Measurements from ENCODE around the gene PDZD4. TPM values are rescaled to one million over a fixed set of nuclear protein-coding genes. Genes with fewer than 3 reads are reported as not detected.

PDZD4 gene
- total and polyA plus RNA-seq, 9 of the 15 experiments (the other 6 are each of a cell fraction or from before 2014, with no cell fraction given), result 0.05 to 0.38 (median 0.07) TPM; not detected in 5

GRCh38 chrX:153799326-153799725 lies 31.0 kb downstream of the PDZD4 start:
- ChIA-PET CTCF (ENCODE audit: low intra/inter-chr PET ratio) (no interaction called here), POLR2A (interaction anchor here (0.8 kb wide), 1 partner anchor 9 kb away, joined by 4 read pairs; no protein-coding TSS in a partner anchor)
- in situ Hi-C loops (cut with MboI) (no loop called here), intact Hi-C loops (cut with micrococcal nuclease) (no loop called here)
- Histone ChIP-seq H3K4me2 (ENCODE audit: insufficient read depth, low read length) (no peak overlapping the region), H3K9me3 (replicated peaks; ENCODE audit: control insufficient read depth, insufficient read depth, low read depth, low read length) (no peaks in the 10 kb centered on the region), H2AFZ (ENCODE audit: low read depth, low read length) (no peak overlapping the region), H3K9ac (ENCODE audit: insufficient read depth in 1 of 2, low read depth in 2 of 2, low read length in 2 of 2) (no peak overlapping the region), H3K27me3 (ENCODE audit: control insufficient read depth in 2 of 2, insufficient read depth in 2 of 2, low read length in 2 of 2) (no peaks in the 10 kb centered on the region), H3K4me1 (replicated peaks in 1 of 2; ENCODE audit: control insufficient read depth in 2 of 2, insufficient read depth in 2 of 2, low read length in 2 of 2) (peaks cover 6 to 58% of the 10 kb centered on the region in 2 experiments; a peak in 3 of 5 replicates), H3K79me2 (ENCODE audit: control insufficient read depth, insufficient read depth, low read length) (peaks cover 24% of the 10 kb centered on the region), H4K20me1 (replicated peaks; ENCODE audit: control insufficient read depth, insufficient read depth, low read length) (no peaks in the 10 kb centered on the region), H3K4me3 (no peak overlapping the region), H3K9me1 (ENCODE audit: control insufficient read depth, insufficient read depth, low read length) (no peaks in the 10 kb centered on the region), H3K27ac (ENCODE audit: extremely low read depth, low read depth, low read length) (no peak overlapping the region), H3K36me3 (ENCODE audit: control insufficient read depth, insufficient read depth, low read length) (peaks cover 39% of the 10 kb centered on the region; the same call in 1 of the 3 replicates)
- no peak for TF ChIP-seq CHD1 (IDR thresholded peaks at IDR 0.05; ENCODE audit: low read length)
- TF ChIP-seq POLR2A (conservative IDR thresholded peaks at IDR 0.05), result peak; percentile 47; the same call in 1 of the 2 replicates
- no peak for FAIRE-seq
- no peak for DNase-seq (ENCODE audit: extremely low read depth in 1 of 4, low spot score in 3 of 4)
- ATAC-seq, result no peak
- 92% methylated on average over 5 of the region's 5 CpGs for WGBS (ENCODE audit: insufficient coverage, low coverage, missing lambda C conversion rate)
- BruUV-seq (replicated peaks), result no TSS peak

DNA sequence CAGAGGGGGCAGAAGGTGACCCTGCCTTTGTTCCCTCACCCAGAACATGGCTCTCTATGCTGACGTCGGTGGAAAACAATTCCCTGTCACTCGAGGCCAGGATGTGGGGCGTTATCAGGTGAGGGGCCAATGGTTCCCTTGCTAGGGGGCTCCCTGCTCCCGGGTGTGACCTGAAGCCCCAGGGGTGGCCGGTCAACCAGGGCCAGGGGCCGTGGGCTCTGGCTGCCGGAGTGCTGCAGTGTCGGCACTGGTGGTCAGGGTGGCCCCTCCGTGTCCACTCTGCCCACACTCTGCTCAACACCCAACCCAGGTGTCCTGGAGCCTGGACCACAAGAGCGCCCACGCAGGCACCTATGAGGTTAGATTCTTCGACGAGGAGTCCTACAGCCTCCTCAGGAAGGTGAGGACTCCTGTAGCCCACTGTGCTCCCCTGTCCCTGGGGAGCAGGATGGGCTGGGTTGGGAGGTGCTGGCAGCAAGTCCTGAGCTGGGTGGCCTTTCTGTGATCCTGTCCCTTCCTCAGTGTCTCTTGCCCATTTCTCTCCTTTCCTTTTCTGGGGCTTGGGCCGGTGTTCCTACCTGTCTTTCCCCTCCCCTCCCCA lies 32.8 kb downstream of the PDZD4 start:
- ChIA-PET CTCF (ENCODE audit: low intra/inter-chr PET ratio) (no interaction called here), POLR2A (no interaction called here)
- in situ Hi-C loops (cut with MboI), result no loop called here
- Histone ChIP-seq H3K9me3 (replicated peaks; ENCODE audit: control insufficient read depth, insufficient read depth, low read depth, low read length) (no peaks in the 10 kb centered on the region), H4K20me1 (replicated peaks; ENCODE audit: control insufficient read depth, insufficient read depth, low read length) (no peaks in the 10 kb centered on the region), H3K36me3 (ENCODE audit: control insufficient read depth, insufficient read depth, low read length) (peaks cover 45% of the 10 kb centered on the region; the same call in 2 of the 3 replicates), H3K4me2 (ENCODE audit: insufficient read depth, low read length) (no peak overlapping the region), H3K4me3 (no peak overlapping the region), H3K79me2 (ENCODE audit: control insufficient read depth, insufficient read depth, low read length) (peaks cover 39% of the 10 kb centered on the region), H3K9me1 (ENCODE audit: control insufficient read depth, insufficient read depth, low read length) (no peaks in the 10 kb centered on the region), H3K9ac (ENCODE audit: insufficient read depth in 1 of 2, low read depth in 2 of 2, low read length in 2 of 2) (peak overlapping the region in 1 of 2 experiments; percentile 17; a peak in 1 of 4 replicates), H3K27me3 (ENCODE audit: control insufficient read depth in 2 of 2, insufficient read depth in 2 of 2, low read length in 2 of 2) (no peaks in the 10 kb centered on the region), H3K27ac (ENCODE audit: extremely low read depth, low read depth, low read length) (no peak overlapping the region), H2AFZ (ENCODE audit: low read depth, low read length) (no peak overlapping the region), H3K4me1 (replicated peaks in 1 of 2; ENCODE audit: control insufficient read depth in 2 of 2, insufficient read depth in 2 of 2, low read length in 2 of 2) (peaks cover 14 to 56% of the 10 kb centered on the region in 2 experiments; a peak in 4 of 5 replicates)
- FAIRE-seq (no peak), DNase-seq (ENCODE audit: extremely low read depth in 1 of 4, low spot score in 3 of 4) (no peak), ATAC-seq (no peak)
- no TSS peak for BruUV-seq (replicated peaks)
- intact Hi-C loops (cut with micrococcal nuclease), result no loop called here
- 99% methylated on average over 9 of the region's 15 CpGs for WGBS (ENCODE audit: insufficient coverage, low coverage, missing lambda C conversion rate)
- peak; percentile 56 for TF ChIP-seq RBFOX2 (IDR thresholded peaks at IDR 0.05; ENCODE audit: low read depth, low read length)
- peak; percentile 48 for TF ChIP-seq POLR2G (IDR thresholded peaks at IDR 0.05; ENCODE audit: low read depth, low read length)
- no peak for TF ChIP-seq ZNF263 (CRISPR knock-in tag; IDR thresholded peaks at IDR 0.05; ENCODE audit: borderline replicate concordance)

Measured in K562 (cell line).